Inflammatory macrophage (primary cell): ENCODE data around the gene KIAA1671.

Experiments
- DNase-seq, 2 donors: peaks; one replicate each; pipeline ENCODE4 v3.0.0-alpha.2; 2020 to 2022

The KIAA1671 gene

DNA sequence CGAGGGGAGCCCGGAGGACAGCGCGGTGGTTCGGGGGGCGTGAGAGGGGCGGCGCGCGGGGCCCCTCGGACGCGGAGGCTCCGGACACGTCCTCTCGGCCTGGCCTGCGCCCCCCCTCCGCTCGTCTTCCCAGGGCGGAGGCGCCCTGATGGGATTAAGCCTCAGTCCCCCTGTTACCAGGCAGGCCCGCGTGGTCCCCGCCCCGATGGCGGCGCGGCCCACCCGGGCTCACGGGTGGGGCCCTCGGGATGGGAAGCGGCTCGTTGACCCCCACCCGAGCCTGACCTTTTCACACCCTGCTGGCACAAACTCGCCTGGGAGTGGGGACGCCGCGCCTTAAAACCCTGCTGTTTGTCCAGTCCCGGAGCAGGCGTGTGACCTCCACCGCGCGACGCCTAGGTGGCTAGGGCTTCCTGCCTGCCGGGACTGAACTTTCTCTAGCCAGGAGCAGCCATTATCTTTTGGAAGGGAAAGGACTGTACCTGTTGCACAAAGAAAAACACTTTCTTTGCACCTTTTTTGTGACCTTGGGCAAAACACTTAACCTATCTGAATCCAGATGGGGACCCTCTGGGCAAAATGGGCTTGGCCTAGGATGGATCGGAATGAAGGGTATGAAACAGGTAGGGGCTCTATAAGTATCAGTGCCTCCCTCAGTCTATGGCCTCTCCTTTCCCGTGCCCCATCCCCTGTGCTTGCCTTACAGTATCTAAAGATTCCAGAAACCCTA lies 1.0 kb downstream of the KIAA1671 start:
- no peak for DNase-seq

GRCh38 chr22:24954114-24954463 lies 1.6 kb downstream of the KIAA1671 start:
- DNase-seq = no peak

DNA sequence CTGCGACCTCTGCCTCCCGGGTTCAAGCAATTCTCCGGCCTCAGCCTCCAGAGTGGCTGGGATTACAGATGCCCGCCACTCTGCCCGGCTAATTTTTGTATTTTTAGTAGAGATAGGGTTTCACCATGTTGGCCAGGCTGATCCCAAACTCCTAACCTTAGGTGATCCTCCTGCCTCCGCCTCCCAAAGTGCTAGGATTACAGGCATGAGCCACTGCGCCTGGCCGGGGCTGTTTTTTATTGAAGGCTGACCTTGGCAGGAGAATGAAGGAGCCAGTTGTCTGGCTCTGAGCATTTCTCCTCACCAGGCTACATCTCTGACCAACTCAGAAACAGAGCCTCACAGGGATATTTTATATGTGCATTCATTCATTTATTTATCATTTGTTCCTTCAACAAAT lies 2.3 kb downstream of the KIAA1671 start:
- DNase-seq = no peak

DNA sequence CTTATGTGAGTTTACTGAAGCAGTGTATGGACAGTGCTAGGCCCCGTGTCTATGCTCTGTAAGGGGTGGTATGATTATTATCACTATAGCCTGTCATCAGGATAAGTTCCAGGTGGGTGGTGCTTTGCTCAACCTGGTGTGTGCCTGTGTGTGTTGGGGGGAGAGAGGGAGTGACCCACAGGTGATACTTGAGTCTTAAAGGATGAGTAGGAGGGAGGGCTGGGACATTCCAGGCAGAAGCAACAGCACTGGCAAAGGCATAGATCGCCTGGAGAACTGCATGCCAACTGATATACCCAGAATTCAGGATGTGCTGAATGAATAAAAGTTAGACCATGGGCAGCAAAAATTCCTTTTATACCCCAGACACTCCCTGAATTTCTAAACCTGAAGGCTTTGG lies 4.5 kb downstream of the KIAA1671 start:
- DNase-seq = no peak

DNA sequence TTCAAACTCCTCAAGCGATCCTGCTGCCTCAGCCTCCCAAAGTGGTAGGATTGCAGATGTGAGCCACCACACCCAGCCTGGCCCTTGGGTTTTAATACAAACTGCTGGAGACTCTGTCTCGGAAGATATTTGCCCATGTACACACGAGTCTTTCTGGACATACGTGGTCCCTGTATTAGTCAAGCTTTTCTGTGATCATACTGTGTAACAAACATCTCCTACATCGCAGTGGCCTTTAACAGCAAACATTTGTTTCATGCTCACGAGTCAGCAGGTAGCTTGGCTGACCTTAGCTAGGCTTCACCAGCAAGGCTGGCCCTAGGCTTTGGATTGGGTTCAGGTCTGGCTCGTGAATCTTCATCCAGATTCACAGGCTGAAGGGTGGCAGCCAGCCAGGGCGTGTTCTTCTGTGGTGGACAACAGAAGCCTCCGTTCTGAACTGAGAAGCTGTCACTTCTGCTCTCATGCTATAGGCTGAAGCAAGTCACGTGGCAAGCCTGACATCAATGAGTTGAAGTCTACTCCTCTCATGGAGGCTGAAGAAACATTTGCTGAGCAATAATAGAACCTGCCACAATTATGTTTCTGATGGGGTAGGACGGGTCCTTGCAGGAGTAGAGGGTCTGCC lies 8.8 kb downstream of the KIAA1671 start:
- no peak for DNase-seq

DNA sequence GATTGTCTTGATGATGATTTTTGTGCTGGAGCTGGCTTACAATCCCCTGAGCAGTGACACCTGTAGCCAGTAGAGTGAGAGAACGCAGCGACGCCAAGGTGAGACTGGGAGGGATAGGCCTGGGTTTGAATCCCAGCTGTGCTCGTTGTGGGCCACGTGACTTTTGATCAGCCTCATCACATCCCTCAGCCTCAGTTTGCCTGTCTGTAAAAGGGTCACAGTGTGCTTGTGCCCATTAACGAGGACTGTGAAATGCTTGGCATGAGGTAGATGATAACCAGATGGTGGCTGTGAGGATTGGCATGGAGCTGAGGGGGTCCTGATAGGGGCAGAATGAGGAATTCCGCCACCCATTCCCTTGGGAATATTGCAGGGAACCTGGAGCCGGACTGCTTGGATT lies 9.6 kb downstream of the KIAA1671 start:
- no peak for DNase-seq

- DNase-seq = no peak
Observed at GRCh38 chr22:24962835-24963234, 10.3 kb downstream of the KIAA1671 start.

GRCh38 chr22:24964441-24964840 lies 11.9 kb downstream of the KIAA1671 start:
- DNase-seq = no peak

DNA sequence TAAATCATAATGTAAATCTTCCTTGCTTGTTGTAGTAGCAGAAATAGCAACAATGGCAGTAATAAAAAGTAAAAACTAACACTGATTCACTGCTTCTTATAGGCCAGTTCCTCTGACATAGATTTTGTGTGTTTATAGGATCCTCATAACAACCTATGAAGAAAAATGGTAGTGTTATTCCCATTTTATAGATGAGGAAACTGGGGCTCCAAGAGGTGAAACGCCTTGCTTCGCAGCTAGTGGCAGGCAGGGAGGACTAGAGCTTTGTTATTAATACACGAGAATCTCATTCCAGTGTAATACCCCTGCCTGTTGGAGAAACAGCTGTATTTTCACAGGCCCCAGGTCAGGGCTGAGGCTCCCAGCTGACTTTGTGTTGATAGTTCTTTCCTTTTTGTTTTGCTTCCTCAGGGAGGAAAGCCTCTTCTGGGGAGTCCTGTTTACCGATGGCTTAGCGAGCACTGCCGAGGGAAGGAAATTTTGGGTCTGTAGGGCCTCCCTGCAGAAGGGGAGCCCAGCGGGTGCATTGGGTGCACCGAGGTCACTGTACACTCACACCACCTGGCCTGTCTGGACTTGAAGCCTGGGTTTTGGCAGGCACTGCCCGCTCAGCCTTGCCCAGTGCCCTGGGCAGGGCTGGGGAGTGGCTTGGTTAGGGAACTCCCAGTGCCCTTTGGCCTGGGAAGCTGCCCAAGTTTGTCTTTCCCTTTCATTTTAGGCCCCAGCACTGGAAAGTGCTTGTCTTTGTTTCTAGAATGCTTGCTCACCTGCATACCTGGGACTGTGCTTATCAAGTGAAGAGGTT lies 13.5 kb downstream of the KIAA1671 start:
- no peak for DNase-seq

DNA sequence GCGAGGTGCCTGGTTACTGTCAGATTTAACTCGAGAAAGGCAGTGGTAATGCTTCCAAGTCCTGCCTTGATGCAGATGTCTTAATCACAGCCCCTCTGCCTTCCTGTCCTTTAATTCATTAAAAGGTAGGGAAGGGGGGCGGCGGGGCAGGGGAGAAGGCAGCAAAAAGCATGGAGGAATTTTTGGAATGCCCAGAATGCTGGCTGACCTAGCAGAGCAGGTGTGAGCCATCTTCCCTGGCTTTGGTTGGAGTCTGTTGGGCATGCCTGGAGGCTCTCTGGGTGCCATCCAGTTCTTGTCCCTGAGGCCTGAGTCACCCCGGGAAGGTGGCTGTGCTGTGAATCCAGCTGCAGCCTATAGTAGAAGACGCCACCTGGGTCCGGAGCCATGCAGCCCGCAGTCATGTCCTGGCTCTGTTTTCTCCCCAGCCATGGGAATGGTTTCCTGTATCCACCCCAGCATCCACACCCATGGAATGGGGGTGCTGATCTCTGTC lies 15.6 kb downstream of the KIAA1671 start:
- no peak for DNase-seq

- DNase-seq = no peak
Observed at GRCh38 chr22:24969560-24970301, 17.2 kb downstream of the KIAA1671 start.

- DNase-seq = no peak
Observed at GRCh38 chr22:24972369-24972768, 19.9 kb downstream of the KIAA1671 start.

GRCh38 chr22:24973872-24974271 lies 21.4 kb downstream of the KIAA1671 start:
- DNase-seq = no peak

- DNase-seq = no peak
Observed at GRCh38 chr22:24975125-24975640, 22.7 kb downstream of the KIAA1671 start.

DNA sequence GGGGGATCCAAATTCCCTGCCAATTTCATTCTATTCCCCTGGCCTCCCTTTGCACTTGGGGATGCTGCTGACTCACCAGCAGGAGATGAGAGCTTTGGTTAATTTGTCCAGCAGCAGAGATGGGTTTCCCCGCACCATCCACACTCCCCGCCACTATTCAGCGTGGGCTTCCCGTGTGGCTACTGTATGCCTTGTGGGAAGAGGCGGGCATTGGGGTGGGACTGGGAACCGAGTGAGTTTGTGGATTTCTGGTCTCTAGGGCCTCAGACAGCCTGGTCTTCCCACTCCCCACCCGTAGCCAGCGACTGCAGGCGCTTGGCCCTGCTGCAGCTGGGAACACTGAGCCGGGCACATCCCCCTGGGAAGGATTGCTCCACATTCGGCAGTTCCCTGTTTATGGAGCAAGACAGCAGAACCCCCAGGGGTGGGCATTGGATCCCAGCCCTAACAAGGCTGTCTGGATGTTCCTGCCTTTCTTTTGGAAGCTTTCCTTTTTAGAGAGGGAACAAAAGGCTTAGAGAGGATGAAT lies 23.4 kb downstream of the KIAA1671 start:
- no peak for DNase-seq

DNA sequence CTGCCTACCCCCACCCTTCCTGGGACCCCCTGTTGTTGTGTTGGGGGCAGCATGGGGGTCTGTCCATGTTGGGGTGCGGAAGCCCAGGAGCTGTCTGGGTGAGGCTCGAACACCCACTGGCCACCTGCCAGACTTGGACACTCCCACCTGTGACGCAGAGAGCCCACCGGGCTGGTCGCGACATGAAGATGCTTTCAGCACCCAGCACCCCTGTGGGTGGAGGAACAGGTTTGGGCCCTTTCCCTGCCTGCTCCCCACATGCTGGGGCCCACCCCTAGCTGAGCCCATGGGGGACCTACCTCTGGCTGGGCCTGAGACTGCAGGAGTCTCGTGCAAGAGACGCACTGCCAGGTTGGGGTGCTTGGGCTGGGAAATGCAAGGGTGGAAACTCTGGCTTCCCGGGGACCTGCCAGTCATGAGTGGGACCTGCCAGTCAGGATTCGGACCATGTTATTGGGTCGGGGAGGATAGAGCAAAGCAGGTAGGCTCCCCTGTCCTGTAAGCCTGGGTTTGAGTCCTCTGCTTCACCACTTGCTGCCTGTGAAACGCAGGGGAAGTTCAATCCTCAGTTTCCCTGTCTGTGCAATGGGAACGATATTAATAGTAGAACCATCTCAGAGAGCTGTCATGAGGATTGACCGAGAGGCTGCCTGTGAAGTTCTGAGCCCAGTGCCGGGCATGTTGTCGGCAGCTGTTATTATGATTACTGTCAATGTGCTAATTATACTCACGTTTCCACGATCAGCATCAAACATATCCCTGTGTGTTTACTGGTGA lies 24.1 kb downstream of the KIAA1671 start:
- DNase-seq = no peak

GRCh38 chr22:24977370-24978221 lies 25.1 kb downstream of the KIAA1671 start:
- no peak for DNase-seq

- no peak for DNase-seq
Observed at GRCh38 chr22:24978308-24978707, 25.8 kb downstream of the KIAA1671 start.

DNA sequence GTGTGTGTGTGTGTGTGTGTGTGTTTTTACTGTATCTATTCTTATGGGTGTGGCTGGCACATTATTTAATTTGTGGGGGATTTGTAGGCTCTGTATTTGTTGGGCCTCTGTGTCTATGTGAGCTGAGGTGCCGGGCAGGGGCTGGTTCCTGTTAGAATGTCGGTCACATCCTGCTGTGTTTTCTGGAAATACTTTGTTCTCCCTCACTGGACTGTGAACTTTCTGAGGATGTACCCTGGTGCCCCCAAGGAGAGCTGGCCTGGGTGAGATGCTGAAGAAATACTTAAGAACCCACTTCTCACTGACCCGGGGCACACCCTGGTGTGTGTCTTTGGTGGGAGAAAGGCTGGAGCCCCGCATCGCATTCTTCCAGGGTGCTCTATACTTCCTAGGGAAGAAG lies 28.6 kb downstream of the KIAA1671 start:
- no peak for DNase-seq

GRCh38 chr22:24981656-24982055 lies 29.1 kb downstream of the KIAA1671 start:
- no peak for DNase-seq
